HG03135 (cell line): Measurements from ENCODE around the gene GVQW3.

ENCODE experiments used
- ATAC-seq: cut with Tn5 transposase; IDR thresholded peaks from one replicate; pipeline ENCODE4 v1.9.1; 2021; ENCODE audit warnings: mild to moderate bottlenecking, moderate library complexity; ENCODE audit not compliant: unreplicated experiment

The GVQW3 gene

DNA sequence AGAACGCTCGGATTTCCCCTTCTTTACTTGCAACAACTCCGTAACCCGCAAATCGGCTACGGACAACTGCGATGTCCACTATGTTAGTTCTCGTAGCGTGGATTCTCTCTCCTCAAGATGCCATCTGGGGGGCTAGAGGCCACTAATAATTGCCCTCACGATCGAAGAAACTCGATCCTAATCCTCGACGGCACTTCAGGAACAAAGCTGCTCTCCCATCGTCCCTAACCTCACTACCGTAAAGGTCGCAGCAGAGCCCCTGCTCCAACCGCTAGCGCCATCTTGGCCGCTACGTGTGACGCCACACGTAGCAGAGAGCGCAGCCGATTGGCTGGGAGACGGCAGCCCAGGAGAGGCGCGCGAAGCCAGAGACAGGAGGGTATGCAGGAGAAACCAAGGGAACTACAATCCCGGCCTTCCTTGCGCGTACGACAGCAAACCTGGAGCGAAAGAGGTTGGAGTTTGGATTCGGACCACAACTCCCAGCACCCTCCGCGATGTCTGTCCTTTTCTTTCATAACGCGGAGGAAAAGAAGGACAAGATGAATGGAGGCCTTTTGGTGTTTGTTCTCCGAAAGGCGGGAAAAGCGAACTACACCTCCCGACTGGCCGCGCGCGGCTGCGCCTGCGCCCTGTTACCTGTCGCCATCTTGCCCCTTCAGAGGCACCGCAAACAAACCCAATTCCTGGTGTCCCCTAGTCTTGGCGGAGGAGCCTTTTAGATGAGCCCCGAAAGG is 63.4 kb downstream of the GVQW3 start, which contains the start of gene EMSY:
EMSY (plus strand) TSS at position 635 of the 737 bp plus-strand sequence. CDS start 1,921 bp downstream, outside the sequence.
- ATAC-seq = peak; percentile 92

DNA sequence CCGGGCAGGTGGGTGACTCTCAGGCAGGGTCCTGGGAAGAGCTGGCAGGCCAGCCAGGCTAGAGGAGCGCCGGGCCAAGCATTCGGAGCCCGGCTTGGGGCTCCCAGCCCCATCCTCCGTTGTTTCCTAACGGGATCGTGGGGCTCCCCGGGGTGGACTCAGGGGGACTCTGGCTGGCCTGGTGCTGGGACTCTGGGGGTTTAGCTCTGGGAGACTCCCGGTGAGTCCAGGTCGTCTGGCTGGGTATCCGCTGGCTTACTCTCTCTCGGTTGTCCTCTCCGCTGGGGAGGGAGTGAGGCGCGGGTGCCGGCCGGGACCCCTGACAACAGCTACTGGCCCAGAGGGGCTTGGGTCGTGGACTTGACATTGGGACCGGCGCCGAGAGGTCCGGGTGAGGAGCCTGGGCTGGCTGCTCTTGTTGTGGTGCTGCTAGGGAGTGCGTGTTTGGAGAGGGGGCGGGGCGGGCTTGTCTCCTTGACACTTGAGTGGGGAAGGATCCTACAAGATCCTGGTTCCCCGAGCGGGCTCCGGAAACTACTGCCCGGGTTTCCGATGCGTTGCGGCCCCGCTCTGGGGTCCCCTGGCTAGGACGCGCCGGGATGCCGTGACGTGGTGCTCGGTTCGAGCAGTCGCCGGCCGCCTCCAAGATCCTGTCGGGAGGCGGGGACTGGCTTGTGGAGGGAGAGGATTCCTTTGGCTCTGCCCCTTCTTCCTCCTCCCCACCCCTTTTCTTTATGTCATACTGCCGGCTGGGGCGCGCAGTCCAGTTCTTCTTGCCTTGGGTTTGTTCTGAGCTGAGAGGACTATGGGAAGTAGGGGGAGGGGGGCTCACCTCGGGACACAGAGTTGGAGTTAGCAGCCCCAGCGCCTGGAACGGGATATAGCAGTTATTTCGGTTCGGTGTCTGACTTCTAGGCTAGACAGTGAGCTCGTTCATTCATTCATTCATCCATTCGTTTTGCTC is 64.3 kb downstream of the GVQW3 start:
- ATAC-seq = peak; percentile 12

DNA sequence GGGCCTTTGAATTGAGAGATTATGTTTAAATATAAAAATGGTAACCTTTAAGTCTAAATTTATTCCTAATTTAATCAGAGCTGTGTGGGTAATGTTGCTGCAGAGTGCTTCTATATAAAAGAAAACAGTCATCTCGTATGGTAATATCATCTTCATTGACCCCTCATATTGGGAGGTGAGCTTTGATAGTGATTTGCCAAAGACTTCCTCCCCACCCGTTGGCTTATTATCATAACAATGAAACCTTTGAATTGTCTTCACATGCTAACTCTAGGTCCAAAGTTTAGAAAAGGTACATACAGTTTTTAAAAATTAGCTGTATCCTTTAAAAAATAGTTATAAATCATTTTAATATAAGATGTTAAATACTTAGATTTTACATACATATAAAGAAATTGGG is 67.4 kb downstream of the GVQW3 start:
- no peak for ATAC-seq

DNA sequence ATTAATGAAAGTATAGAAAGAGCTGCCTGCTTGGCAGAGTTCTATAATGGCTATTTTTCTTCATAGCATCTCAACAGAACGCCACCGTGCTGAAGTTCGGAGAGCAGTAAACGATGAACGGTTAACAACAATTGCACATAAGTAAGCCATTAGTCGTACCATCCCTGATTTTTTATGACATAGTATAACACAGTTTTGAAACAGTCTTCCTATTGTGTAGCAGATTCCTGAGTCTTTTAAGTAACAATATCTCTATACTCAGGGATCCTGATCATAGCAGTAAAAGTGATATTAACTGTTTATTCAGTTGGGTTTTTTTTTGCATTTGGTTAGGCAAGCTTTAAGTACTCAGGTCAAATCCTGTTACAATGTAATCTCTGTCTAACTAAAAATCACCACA is 72.1 kb downstream of the GVQW3 start:
- ATAC-seq = no peak

DNA sequence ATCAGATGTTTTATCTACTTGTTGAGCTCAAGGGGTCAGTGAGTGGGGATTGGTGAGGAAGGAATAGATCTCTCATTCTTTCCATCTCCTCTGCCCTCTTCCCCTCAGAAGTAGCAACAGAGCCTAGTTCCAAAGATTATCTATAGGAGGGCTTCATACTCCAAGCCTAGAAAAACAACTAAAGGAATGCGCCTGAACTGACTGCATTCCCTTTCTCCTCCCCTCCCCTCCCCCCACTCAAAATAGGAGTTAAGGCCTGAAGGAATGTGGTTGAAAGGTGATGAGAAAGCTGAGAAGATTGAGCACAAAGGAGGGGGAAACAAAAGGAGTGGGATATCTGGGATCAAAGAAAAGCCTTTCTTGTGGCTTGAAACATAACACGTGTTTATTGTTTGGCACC is 74.2 kb downstream of the GVQW3 start:
- ATAC-seq = no peak

DNA sequence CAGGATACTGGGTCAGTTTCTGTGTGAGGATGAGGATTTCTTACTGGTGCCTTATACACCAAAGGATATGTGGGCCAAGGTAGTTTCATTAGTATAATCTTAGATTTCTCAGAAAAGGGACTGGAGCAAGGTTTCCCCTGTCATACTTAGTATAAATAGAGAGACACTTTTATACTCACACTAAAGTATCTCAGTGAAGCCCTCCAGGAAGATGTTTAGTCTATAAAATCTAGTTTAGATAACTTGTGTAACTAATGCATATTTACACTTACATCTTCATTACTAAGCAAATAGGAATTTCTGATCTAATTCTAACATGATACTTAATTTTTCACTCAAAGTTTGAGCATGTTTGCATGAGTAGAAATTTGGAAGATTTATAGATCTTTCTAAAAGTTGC is 74.8 kb downstream of the GVQW3 start:
- ATAC-seq = no peak

DNA sequence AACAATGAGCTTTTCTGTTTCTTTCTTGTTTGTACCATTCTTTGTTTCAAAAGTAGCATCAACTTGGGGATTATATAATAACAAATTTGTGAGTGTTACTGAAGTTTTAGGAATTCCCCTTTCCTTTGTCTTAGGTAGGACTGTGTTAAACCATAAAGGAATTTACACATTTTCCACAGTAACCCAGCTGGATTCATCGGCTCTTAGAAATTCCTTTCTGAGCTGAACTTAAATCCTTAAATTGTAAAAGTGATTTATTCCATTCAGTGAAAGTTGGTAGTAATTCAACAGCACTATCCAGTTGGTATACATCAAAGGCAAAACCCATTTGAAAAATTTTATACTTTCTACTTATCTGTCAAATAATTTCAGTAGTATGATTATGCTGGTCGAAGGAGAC is 75.4 kb downstream of the GVQW3 start:
- ATAC-seq = no peak
